NCI-H510A treated with DMSO at 0.1 percent for 48 hours (cell line): ENCODE data around the gene ANKRD49.

Source experiments
- DNase-seq: peaks from one replicate; lab custom pipeline; 2025; lab: John Stamatoyannopoulos, UW

Gene ANKRD49

GRCh38 chr11:94544646-94545263 is 51.0 kb downstream of the ANKRD49 start:
- no peak for DNase-seq

- peak; percentile 24 for DNase-seq
Measured at GRCh38 chr11:94545264-94546161, 51.7 kb downstream of the ANKRD49 start.

- DNase-seq: no peak
Measured at GRCh38 chr11:94546162-94546470, 52.3 kb downstream of the ANKRD49 start.

- peak; percentile 34 for DNase-seq
Measured at GRCh38 chr11:94546886-94547285, 53.1 kb downstream of the ANKRD49 start.

GRCh38 chr11:94549146-94549545 is 55.4 kb downstream of the ANKRD49 start:
- DNase-seq: peak; percentile 19
